HG02798 (cell line): ENCODE results near the gene SLC8A3.

ENCODE experiments used
- ATAC-seq: cut with Tn5 transposase; IDR thresholded peaks from one replicate; pipeline ENCODE4 v1.9.1; 2021; ENCODE audit warnings: mild to moderate bottlenecking; ENCODE audit not compliant: unreplicated experiment, poor library complexity

SLC8A3 gene

GRCh38 chr14:70177081-70177800, 11.5 kb downstream of the SLC8A3 start:
- ATAC-seq, result no peak

DNA sequence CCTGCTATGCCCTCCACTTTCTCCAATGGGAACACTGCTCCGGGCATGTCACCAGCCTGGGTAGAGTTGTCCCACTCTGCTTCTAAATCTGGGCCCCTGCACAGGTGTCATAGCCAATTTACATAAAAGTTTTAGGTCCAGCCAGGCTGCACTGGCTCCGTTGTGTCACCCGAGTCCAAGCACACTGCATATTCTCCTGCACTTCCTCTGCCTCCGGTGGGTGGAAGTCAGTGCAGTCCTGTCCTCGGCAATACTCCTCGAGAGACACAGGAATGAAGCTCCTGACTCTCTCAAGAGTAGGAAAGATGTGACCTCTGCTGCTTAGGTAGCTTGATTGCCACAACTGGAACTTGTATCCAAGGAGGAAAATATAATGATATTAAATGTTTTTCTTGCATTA, 15.2 kb downstream of the SLC8A3 start:
- ATAC-seq, result no peak

GRCh38 chr14:70171726-70172125, 17.0 kb downstream of the SLC8A3 start:
- ATAC-seq, result no peak

- no peak for ATAC-seq
Observed at GRCh38 chr14:70170976-70171375, 17.8 kb downstream of the SLC8A3 start.

DNA sequence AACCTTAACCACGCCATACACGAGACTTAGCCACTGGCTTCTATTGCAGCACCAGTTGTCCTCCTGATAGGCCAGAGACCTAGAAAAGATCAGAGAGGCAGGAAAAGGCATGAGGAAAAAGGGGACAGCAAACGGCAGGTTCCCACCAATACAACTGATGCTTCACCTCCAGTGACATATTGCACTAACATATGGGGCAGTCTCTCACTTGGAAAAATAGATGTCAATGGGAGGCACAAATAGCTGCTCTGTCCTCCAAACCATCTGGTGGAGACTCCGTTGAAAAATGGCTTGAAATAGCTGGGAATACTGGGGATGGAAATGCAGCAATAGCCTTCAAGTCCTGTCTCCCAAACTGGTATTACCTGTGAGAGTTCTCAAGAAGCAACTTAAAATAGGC, 20.3 kb downstream of the SLC8A3 start:
- no peak for ATAC-seq

DNA sequence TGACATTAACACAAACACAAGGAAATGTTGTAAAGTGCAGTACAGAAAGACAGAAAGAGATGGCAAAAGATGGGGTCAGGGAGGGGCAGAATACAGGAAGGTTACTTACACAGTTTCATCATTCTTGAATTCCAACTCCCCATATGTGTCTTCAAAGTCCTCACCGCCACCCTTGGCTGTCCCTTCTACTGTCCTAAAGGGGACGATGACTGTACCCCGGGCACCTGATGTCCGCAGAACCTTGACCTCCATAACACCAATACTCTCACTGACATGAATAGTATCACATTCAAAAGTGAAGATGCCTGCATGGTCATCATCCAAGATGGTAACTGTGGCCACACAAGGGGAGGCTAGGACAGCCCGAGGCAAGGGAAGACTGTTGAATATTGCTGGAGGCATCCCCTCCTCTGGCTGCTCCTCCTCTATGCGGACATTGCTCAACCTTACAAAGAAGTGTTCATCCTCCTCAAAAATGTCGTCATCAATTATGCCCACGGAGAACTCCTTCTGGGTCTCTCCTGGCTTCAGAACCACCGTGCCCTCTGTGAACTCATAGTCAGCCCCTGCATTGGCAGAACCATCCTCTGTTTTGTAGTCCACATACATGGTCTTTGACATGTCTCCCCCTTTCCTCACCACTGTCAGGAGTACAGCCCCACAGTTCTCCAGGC, 22.1 kb downstream of the SLC8A3 start:
- ATAC-seq, result no peak

GRCh38 chr14:70162358-70162757, 26.4 kb downstream of the SLC8A3 start:
- no peak for ATAC-seq

DNA sequence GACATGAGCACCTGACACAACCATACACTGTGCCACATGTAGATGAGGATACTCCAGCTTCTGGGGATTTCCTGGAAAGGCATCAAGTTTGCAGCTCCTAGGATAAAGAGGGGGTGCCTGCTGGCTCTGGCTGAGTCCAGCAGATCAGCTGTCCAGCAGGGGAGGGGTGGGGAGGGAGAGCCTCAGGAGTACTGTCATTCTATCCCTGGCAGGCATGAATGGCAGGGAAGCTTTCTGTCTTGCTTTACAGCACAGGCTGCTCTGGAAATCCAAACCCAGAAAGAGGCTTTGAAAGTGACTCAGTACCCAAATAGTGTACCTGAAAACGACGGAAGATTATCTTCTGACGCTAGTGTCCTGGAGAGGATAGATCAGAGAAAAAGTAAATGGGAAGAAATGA, 32.2 kb downstream of the SLC8A3 start:
- no peak for ATAC-seq

DNA sequence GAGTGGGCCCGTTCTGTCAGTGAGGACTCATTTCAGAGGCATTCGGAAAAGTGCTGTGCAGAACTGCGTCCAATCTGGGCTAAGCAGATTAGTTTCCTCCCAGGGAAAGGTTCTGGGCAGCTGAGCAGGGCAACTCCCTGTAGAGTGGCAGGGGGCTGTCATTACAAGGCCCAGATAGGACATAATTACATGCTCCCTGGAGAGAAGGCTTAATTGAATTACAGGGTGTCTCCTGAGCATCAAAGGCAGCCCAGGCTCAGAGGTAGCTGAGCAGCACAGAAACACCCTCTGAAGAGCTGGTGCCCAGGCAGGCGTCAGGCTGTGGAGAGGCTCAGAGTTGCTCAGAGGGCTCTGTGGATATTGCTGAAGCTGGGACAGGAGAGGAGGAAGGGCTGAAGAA, 36.0 kb downstream of the SLC8A3 start:
- ATAC-seq, result no peak

- ATAC-seq, result no peak
Observed at GRCh38 chr14:70152081-70152480, 36.7 kb downstream of the SLC8A3 start.

GRCh38 chr14:70149596-70150165, 39.1 kb downstream of the SLC8A3 start:
- ATAC-seq, result no peak

GRCh38 chr14:70148911-70149595, 39.7 kb downstream of the SLC8A3 start:
- no peak for ATAC-seq

GRCh38 chr14:70148351-70148750, 40.4 kb downstream of the SLC8A3 start:
- ATAC-seq, result no peak

DNA sequence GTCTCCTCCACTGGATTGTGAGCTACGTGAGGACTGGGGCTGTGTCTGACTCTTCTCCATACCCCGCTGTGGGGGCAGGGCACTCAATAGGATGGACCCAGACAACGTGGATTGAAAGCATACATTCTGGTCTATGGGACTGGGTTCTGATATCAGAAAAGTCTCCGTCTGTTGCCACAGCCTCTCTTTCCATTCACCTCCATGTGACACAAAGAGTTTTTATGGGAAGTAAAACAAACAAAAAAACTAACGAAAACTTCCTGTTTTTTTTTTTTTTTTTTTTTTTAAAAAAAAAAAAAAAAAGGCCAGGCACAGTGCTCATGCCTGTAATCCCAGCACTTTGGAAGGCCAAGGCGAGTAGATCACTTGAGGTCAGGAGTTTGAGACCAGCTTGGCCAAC, 44.7 kb downstream of the SLC8A3 start:
- no peak for ATAC-seq

DNA sequence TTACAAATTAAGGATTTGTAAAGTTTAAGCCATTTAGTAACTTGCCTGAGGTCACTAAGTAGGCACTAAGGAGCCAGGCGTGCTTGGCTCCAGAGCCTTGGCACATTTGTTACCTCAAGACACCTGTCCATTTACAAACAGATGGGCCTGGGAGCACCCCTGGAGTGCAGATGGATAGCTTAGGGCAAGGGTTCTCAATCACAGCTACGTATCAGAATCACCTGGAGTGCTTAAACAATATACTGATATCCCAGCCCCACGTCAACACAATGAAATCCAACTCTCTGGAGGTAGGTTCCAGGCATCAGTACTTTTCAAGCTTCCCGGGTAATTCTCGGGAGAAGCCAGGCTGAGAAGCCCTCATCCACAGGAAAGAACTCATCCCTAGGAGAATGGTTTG, 45.4 kb downstream of the SLC8A3 start:
- ATAC-seq, result no peak

- ATAC-seq, result no peak
Observed at GRCh38 chr14:70140614-70141013, 48.1 kb downstream of the SLC8A3 start.

DNA sequence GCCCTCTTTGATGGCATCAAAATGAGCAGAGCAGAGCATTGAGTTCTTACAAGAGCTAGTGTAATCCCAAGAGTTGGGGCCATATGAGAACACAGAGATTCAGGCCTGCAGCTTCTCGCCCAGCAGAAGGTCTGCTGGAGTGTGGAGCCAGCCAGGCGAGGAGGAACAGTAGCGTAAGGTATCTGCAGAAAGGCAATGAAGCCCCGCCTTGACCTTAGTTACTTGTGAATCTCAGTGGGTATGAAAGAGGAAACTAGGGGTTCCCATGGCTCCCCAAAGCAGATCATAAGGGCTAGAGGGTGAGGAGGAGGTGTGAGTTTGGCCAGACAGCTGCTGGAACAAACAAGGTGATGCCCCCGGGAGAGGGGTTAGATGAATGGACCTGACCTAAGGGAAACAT, 49.4 kb downstream of the SLC8A3 start:
- ATAC-seq, result peak; percentile 64

DNA sequence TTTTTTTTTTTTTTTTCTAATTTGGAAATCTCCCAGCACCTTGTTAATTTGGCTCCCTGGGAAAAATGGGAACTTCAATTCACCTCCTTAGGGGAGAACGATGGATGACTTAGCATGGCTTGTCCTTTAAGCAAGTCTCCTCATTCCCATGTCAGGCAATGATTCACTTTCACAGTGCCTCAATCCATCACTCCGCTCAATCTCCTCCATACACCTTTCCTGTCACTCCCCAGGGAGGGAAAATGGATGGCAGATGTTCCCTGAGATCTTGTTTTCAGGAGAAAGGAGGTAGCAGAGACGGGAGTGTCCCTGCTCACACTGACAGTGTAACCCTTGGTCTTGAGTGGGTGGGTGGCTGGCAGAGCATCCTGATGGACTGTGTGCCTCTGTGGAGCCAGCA, 51.0 kb downstream of the SLC8A3 start:
- no peak for ATAC-seq

DNA sequence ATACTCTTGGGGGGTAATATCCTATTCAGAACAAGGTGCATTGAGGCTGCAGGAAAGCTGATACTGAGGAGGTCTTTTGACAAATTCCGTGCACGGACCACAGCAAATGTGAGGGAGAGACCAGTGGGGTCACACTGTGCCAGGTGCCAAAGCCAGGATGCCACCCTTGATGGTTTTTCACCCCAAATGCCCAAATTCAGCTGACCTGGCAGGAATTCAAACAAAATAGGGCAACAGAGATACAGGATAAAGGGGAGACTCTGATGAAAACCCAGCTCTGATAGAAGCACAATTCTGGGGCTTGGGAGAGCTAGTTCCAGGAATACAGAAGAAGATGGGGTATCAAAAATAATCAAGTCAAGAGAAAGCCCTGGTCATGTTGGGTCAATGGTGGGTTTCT, 55.3 kb downstream of the SLC8A3 start:
- ATAC-seq, result no peak

DNA sequence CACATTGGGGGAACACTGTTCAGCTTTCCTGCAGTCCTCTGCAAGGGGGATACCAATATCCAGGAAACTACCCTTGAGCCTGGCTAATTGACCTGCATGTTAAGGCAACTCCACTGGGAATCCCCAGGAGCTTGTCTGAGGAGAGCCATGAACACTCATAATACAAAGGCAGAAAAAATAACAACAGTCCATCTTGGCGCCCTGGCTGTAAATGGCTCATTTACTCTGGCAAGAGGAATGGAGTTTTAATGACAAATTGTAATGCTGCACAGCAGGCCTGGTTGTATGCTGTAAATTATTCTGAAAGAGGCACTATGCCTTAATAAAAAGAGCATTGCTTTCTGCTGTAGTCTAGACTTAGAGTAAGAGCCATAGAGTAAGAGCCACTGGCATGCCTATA, 58.3 kb downstream of the SLC8A3 start:
- no peak for ATAC-seq

DNA sequence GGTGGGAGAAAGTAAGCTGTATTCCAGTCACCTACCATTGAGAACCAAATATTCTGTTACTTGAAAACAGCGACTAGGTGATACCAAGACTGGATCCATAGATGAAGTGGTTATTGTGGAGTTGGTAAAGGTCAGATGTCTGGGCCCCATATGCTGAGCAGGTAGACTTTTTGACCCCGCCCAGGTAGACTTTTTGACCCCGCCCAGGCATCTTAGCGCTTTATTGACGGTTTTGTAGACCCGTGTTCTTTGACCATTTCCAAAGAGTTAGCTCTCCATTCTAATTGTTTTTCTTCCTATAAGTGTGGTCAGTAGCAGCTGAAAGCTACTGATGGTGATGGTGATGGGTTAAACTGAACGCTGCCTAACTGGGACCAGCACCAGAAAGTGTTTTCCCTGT, 61.6 kb downstream of the SLC8A3 start:
- no peak for ATAC-seq
